NT2/D1 (cell line): ENCODE measurements around the gene CDC42SE2.

Source experiments
- DNase-seq: peaks from one replicate; pipeline ENCODE4 v3.0.0-alpha.2; 2011; ENCODE audit warnings: low read depth, low spot score
- H3K27me3 ChIP-seq: 2 replicates; pipeline ENCODE4 v1.6.0; 2011; ENCODE audit warnings: mild to moderate bottlenecking; ENCODE audit not compliant: insufficient read length, insufficient read depth
- H3K36me3 ChIP-seq: 2 replicates; pipeline ENCODE4 v1.6.1; 2011; ENCODE audit warnings: mild to moderate bottlenecking, low read length, mixed read lengths; ENCODE audit not compliant: insufficient read depth, insufficient read length
- H3K4me1 ChIP-seq: 2 replicates; pipeline ENCODE4 v1.5.1; 2011; ENCODE audit not compliant: insufficient read depth, insufficient read length
- H3K4me3 ChIP-seq: 2 replicates; pipeline ENCODE4 v1.5.1; 2011; ENCODE audit warnings: low read depth; ENCODE audit not compliant: insufficient read length
- H3K9ac ChIP-seq: 2 replicates; pipeline ENCODE4 v1.6.0; 2011; ENCODE audit warnings: low read depth; ENCODE audit not compliant: insufficient read length
- H3K9me3 ChIP-seq: 2 replicates; pipeline ENCODE4 v1.5.1; 2011; ENCODE audit warnings: mild to moderate bottlenecking, low read length; ENCODE audit not compliant: insufficient read depth
- SUZ12 ChIP-seq: IDR thresholded peaks from 2 replicates; pipeline ENCODE4 v1.6.1; 2011; ENCODE audit not compliant: insufficient read length, insufficient read depth; ENCODE audit errors: extremely low read depth
- YY1 ChIP-seq: IDR thresholded peaks from 2 replicates; pipeline ENCODE4 v1.6.1; 2011; ENCODE audit not compliant: insufficient read length, insufficient read depth
- ZNF274 ChIP-seq: IDR thresholded peaks from 2 replicates; pipeline ENCODE4 v1.6.1; 2011; ENCODE audit warnings: mild to moderate bottlenecking, low read depth, low read length

CDC42SE2 gene

GRCh38 chr5:131254741-131255140 is 9.1 kb upstream of the CDC42SE2 start:
- Histone ChIP-seq H3K9me3 (no peaks in the 10 kb centered on the region), H3K27me3 (no peaks in the 10 kb centered on the region), H3K4me3 (no peak overlapping the region), H3K4me1 (no peaks in the 10 kb centered on the region), H3K36me3 (no peaks in the 10 kb centered on the region), H3K9ac (no peak overlapping the region)
- TF ChIP-seq YY1, result no peak
- no peak for TF ChIP-seq ZNF274
- no peak for TF ChIP-seq SUZ12
- no peak for DNase-seq

- Histone ChIP-seq H3K4me3 (no peak overlapping the region), H3K4me1 (no peaks in the 10 kb centered on the region), H3K9ac (no peak overlapping the region)
These were observed 7.4 kb upstream of the CDC42SE2 start for GRCh38 chr5:131256507-131256823.

DNA sequence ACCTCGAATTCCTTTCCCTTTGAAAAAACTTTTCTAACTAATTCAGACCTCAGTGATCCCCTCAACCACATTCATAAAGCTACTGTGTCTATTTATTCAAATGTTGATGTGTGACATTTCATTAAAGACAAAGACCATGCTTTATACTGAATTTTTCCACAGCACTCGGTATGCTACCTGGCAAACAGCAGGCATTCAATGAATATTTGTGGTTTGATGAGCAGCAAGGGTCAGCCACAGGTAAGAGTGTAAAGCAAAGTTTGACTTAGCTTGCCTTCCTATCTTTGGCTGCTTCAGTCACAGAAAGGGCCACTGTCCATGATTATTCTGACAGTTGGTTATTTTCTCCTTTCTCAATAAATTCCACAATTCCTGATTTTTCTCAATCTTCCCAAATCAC is 5.1 kb upstream of the CDC42SE2 start:
- Histone ChIP-seq H3K9ac (no peak overlapping the region), H3K4me3 (no peak overlapping the region), H3K4me1 (no peaks in the 10 kb centered on the region), H3K9me3 (no peaks in the 10 kb centered on the region), H3K36me3 (no peaks in the 10 kb centered on the region), H3K27me3 (no peaks in the 10 kb centered on the region)
- DNase-seq, result no peak
- TF ChIP-seq YY1, result no peak
- no peak for TF ChIP-seq SUZ12
- TF ChIP-seq ZNF274, result no peak

More at GRCh38 chr5:131256507-131256823, 7.4 kb upstream of the CDC42SE2 start:
- Histone ChIP-seq H3K9me3 (no peaks in the 10 kb centered on the region), H3K36me3 (no peaks in the 10 kb centered on the region), H3K27me3 (no peaks in the 10 kb centered on the region)
- no peak for TF ChIP-seq SUZ12
- TF ChIP-seq ZNF274, result no peak
- no peak for TF ChIP-seq YY1
- no peak for DNase-seq

- Histone ChIP-seq H3K27me3 (no peaks in the 10 kb centered on the region), H3K4me3 (no peak overlapping the region), H3K9ac (no peak overlapping the region), H3K4me1 (no peaks in the 10 kb centered on the region), H3K36me3 (no peaks in the 10 kb centered on the region), H3K9me3 (no peaks in the 10 kb centered on the region)
- no peak for TF ChIP-seq SUZ12
- TF ChIP-seq ZNF274, result no peak
- TF ChIP-seq YY1, result no peak
- DNase-seq, result no peak
These were observed 4.5 kb upstream of the CDC42SE2 start for GRCh38 chr5:131259326-131259725.

DNA sequence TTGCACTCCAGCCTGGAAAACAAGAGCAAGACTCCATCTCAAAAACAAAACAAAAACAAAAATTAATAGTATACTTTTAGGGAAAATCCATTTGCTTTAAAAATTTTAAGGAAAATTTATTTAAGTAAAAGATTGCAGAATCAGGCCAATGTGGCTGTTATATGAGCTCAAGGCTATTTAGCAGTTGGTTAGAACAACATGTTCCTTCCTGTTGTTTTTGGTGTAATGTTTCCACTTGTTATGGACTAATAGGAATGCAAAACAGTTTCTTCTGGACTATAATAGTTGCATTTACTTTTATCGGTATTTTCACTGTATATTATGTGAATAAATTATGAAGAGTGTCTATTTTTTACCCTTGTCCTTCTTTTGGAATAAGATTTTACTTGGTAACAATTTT is 3.0 kb upstream of the CDC42SE2 start:
- no peak for TF ChIP-seq SUZ12
- TF ChIP-seq ZNF274, result no peak
- no peak for TF ChIP-seq YY1
- no peak for DNase-seq
- no peak overlapping the region for H3K9ac ChIP-seq
- no peaks in the 10 kb centered on the region for H3K9me3 ChIP-seq
- H3K27me3 ChIP-seq, result no peaks in the 10 kb centered on the region
- no peaks in the 10 kb centered on the region for H3K4me1 ChIP-seq
- no peak overlapping the region for H3K4me3 ChIP-seq
- no peaks in the 10 kb centered on the region for H3K36me3 ChIP-seq

DNA sequence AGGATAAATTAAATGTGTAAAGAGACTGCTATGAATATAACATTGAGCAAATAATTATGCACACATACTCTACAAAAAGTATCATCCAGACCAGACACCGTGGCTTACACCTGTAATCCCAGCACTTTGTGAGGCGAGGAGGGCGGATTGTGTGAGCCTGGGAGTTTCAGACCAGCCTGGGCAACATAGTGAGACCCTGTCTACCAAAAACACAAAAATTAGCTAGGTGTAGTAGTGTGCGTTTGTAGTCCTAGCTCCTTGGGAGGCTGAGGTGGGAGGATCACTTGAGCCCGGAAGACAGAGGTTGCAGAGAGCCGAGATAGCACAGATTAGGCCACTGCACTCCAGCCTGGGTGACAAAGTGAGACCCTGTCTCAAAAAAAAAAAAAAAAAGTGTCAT is 2.4 kb upstream of the CDC42SE2 start:
- Histone ChIP-seq H3K27me3 (no peaks in the 10 kb centered on the region), H3K36me3 (no peaks in the 10 kb centered on the region), H3K9ac (no peak overlapping the region), H3K4me1 (no peaks in the 10 kb centered on the region), H3K4me3 (no peak overlapping the region), H3K9me3 (no peaks in the 10 kb centered on the region)
- no peak for TF ChIP-seq ZNF274
- DNase-seq, result no peak

DNA sequence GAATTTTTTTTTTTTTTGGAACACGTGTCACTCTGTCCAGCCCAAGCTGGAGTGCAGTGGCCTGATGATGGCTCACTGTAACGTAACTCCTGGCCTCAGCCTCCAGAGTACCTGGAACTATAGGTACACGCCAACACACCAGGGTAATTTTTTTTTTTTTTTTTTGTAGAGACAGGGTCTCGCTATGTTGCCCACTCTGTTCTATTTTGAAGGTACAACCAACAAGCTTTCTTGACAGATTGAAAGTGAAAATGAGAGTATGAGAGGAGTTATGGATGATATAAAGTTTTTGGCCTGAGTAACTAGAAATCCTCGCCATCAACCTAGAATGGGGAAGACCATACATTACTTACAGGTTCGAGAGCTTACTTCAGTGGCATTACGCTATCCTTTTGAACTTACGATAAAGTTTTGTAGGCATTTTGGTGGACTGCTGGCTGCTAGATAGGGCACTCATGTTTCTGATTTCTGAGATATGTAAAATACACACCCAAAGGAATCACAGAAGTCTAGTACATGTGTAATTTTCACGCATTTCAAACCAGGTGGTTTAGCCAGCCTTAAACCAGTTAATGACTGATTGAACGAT is 806 bp upstream of the CDC42SE2 start:
- H3K9me3 ChIP-seq, result no peaks in the 10 kb centered on the region
- TF ChIP-seq ZNF274 (no peak), SUZ12 (no peak), YY1 (no peak)
- no peaks in the 10 kb centered on the region for H3K27me3 ChIP-seq
- peak overlapping the region; percentile 81 for H3K9ac ChIP-seq
- DNase-seq, result no peak
- H3K4me3 ChIP-seq, result peak overlapping the region; percentile 36
- no peaks in the 10 kb centered on the region for H3K4me1 ChIP-seq
- no peaks in the 10 kb centered on the region for H3K36me3 ChIP-seq

DNA sequence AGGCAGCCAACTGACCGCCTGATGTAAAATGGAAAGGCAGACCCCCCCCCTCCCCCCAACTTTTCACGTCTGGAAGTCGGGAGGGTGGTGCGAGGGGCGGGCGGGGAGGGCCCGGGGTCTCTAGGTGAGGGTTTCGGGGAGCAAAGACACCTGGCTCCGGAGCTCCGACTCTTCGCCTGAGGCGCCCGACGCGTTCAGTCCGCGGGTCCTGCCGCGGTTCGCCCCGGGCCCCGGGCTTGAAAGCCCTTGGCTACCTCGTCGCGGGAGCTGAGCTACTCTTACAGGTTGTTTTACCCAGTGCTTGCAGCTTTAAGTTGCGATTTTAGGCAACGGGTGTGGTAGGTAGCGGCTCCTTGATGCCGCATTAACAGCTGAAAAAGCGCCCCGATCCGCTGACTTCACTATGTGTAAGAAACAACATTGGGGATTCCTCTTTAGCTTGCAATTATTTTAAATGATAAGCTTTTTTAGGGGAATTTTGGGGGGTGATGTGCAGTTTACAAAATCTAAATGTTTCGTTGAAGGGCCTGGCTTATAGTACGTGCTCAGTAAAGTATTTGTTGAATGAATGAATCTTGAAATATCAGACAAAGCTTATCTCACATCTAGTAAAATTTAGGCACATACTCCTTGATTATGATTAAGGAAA is 722 bp downstream of the CDC42SE2 start:
- H3K9me3 ChIP-seq, result no peaks in the 10 kb centered on the region
- H3K9ac ChIP-seq, result peak overlapping the region; percentile 90
- DNase-seq, result no peak
- TF ChIP-seq SUZ12, result no peak
- TF ChIP-seq YY1, result no peak
- no peak for TF ChIP-seq ZNF274
- peak overlapping the region; percentile 70 for H3K4me3 ChIP-seq
- H3K36me3 ChIP-seq, result no peaks in the 10 kb centered on the region
- no peaks in the 10 kb centered on the region for H3K27me3 ChIP-seq
- H3K4me1 ChIP-seq, result no peaks in the 10 kb centered on the region
